GM20000 (cell line): ENCODE results near the gene EFHC1.

Experiments used
- DNase-seq: peaks from one replicate; pipeline ENCODE4 v3.0.0; 2012; ENCODE audit warnings: low spot score
- TF ChIP-seq, protein P1 (sequence below): IDR thresholded peaks from 2 replicates; pipeline ENCODE4 v1.5.1; 2012; ENCODE audit warnings: mild to moderate bottlenecking, control low read depth; ENCODE audit errors: extremely low read depth, missing control alignments

Gene EFHC1

DNA sequence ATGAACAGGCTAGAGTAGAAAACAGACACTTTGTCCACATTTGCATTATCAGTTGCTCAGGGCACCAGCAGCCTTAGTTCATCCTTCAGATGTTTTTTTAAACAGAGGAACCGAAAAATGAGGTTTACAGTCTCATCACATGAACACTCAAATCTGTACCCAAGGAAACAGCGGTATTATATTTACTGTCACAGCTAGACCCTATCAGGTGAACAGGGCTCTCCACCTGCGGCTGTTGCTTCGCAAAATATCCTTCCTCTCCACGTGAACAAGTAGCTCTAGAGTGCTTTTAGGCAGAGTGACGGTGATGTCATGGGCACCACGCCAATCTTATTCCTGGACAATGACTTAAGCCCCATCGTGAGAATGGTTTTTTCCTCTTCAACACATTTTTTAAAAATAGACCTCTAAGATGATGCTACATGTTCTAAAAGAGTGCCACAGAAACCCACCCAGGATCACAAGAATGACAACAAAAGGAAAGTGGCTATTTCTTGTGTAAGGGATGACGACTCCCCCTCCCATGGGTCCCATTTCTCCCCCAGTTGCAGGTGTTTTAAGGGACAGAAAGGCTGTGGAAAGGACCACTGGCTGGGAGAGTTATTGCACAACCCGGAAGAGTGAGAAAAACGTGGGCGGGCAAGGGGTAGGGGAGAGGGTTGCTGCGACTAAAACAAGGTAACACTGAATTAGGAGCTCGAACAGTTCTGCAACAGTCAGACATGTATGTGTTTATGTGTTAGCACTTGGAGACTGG, 77.7 kb downstream of the EFHC1 start:
- TF ChIP-seq, protein P1, sequence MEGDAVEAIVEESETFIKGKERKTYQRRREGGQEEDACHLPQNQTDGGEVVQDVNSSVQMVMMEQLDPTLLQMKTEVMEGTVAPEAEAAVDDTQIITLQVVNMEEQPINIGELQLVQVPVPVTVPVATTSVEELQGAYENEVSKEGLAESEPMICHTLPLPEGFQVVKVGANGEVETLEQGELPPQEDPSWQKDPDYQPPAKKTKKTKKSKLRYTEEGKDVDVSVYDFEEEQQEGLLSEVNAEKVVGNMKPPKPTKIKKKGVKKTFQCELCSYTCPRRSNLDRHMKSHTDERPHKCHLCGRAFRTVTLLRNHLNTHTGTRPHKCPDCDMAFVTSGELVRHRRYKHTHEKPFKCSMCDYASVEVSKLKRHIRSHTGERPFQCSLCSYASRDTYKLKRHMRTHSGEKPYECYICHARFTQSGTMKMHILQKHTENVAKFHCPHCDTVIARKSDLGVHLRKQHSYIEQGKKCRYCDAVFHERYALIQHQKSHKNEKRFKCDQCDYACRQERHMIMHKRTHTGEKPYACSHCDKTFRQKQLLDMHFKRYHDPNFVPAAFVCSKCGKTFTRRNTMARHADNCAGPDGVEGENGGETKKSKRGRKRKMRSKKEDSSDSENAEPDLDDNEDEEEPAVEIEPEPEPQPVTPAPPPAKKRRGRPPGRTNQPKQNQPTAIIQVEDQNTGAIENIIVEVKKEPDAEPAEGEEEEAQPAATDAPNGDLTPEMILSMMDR, result no peak
- peak; percentile 78 for DNase-seq

DNA sequence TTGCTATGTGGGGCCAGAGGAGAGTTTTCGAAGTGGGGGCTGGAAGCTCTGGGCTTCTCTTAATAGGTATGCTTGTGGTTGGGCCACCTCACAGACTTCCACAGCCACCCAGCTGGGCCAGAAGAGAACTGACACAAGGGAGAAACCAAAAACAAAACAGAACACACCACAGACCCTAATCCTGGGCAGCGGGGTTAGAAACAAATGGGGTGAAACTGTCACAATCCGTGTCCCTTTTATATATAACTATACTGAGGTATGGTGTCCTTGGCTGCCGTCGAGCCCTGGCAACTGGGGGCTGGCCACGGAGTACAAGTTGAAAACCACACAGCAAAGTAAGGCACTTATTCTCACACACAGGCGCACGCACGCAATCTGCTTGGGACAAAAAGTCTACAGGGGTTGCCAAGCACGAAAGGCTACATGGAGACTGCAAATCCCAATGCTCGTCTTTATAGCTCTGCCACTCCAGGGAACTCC, 78.4 kb downstream of the EFHC1 start:
- peak; percentile 58 for DNase-seq
- TF ChIP-seq, protein P1, result no peak

DNA sequence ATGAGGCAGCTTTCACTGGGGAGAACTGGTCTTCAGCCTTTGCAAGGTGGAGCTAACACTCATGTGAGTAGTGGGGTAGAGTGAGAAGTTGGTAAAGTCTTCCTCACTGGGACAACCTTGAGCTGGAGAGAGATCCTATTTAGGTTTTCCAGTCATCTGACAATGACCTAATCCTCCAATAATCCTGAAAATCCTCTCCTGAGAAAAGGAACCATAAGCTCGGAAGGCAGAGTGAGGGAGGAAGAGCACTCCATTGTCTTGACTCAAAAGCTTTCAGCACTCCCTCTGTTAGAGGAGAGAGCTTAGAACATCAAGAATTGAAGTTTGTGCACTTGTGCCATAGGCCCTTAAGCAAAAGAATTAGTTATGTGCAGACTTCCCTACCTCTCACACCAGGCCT, 78.9 kb downstream of the EFHC1 start:
- no peak for DNase-seq
- TF ChIP-seq, protein P1, result no peak

DNA sequence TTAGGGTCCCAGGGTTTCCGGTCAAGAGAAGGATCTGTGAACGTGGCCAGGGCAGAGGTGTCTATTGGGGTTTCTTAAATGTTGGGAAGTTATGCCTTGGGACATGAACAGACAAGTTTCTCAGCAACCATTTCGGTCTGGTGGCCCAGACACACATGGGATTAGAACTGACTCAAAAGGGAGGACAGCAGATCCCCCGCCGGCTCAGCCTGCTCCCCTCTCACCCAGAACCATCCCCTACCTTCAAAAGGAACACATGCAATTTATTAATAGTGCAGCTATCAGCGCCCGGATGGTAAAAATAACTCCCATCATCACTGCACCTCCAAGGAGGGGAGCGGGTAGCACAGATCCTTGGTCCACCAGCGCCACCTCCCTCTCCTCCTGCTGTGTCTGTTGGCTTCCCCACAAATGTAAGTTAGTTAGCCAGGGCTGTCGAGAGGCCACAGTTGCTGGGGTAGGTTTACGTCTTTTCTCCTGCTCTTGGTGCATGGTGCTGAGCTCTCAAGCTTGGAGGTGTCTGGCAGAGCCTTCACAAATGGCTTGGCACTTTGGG, 79.6 kb downstream of the EFHC1 start:
- no peak for DNase-seq
- TF ChIP-seq, protein P1, result no peak

DNA sequence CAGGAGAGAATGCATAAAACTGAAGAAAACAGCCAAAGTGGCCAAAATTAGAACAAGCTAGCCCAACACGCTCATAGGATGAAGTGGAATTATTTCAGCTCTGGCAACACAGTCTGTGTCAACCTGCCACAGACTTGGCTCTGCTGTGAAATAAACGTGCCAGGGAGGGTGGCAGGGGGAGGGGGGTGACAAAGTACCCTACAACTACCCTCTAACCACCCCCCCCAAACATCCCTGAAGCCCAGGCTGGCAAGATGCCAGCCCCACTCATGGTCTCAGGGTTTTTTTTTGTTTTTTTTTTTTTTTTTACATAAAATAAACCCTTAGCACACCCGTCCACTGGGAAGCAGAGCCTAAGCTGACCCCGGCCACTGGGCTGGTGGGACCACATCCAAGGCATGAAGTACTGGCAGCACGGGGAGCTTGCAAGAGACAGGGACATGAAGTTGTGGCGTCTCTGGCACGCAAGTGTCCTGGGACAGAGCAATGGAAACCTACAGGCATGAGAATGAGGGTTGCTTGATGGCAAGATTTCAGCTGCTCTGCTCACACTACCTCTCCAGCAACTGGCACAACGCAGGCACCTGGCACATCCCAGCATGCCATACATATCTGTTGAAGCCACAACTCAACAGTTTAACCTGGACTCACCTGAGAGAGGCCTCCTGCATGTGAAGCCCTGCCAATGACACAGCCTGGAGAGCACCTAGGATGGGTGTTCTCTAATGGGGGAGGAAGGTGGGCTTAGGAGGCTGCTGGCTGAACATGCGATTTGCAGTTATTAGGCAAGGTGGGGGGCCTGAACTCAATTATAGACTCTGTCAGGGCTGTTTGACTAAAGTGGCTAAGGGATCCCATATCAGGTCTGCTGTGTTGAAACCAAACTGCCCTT, 80.3 kb downstream of the EFHC1 start:
- no peak for DNase-seq

DNA sequence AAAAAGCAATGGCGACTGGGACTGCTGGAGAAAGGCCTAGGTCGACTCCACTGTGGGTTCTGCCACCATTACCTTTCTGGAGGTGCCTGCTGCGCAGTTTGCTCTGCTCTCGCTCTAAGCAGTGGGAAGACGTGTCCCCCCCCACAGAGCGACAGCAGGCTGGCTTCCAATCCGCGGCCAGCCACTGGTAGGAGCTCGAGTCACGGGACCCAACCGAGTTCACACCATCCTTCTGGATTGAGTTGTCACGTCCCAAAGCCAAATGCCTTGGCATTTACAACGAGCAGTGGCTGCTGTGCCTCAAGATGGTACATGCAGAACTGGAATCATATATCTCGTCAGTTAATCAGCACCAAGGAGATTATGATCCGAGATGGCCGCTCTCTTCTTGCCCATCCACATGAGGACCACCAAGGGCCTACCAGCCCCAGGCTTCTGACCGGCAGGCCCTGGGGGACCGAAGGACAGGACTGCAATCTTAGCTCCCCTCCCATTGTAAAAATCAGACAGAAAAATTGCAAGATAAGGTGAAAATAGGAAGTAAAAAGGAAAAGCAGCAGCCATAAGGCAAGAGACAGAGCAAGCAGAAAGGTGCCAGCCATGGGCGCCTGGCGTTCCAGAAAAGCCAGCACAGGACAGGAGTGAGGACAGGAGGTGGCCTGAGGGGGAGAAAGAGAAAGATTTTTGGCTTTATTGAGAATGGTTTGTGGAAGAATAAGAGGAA, 82.3 kb downstream of the EFHC1 start:
- no peak for DNase-seq
- TF ChIP-seq, protein P1, result no peak

More for the DNA sequence above, 80.3 kb downstream of the EFHC1 start:
- TF ChIP-seq, protein P1, result no peak
